ENCODE measurements around the gene TIMELESS.
"Not testable (repeated sequence)": the region's sequence is repeated elsewhere in the genome, so short reads cannot be mapped to it uniquely, and the experiment has no call there.

The TIMELESS gene

GRCh38 chr12:56401612-56402011, 47.6 kb downstream of the TIMELESS start:
- DNase-seq (ENCODE audit: low spot score), result not testable (repeated sequence)

DNA sequence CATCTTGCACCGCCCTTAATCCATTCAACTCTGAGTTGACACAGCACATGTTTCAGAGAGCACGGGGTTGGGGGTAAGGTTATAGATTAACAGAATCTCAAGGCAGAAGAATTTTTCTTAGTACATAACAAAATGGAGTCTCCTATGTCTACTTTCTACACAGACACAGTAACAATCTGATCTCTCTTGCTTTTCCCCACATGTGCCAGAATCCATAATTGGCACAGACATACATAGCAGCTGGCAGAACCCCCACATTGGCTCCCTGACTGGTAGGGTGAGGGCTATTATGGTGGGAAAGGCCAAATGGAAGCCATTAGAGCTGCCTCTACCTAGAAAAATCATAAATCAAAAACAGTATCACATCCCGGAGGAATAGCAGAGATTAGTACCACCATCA, 48.1 kb downstream of the TIMELESS start:
- DNase-seq (ENCODE audit: low spot score), result not testable (repeated sequence)

GRCh38 chr12:56399466-56399865, 49.8 kb downstream of the TIMELESS start:
- DNase-seq (ENCODE audit: low spot score), result not testable (repeated sequence)

DNA sequence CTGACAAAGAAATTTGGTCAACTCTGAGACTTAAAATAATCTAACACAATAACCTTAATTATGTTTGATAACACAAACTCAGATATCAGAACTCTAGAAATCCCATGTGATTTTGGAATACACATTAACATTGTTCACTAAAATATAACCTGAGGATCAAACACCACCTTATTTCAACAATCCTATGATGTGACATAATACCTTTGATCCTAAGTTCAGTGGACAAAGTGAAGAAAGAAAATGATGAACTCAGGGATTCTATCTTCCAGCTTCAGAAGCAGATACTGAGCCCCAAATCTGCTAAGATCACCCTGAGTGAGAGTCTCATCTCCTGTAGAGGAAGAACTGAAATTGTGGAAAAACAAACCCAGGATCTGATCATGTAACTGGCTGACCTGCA, 50.9 kb downstream of the TIMELESS start:
- no peak for DNase-seq (ENCODE audit: low spot score)

- no peak for DNase-seq (ENCODE audit: low spot score)
Observed at GRCh38 chr12:56392331-56392730, 56.9 kb downstream of the TIMELESS start.

DNA sequence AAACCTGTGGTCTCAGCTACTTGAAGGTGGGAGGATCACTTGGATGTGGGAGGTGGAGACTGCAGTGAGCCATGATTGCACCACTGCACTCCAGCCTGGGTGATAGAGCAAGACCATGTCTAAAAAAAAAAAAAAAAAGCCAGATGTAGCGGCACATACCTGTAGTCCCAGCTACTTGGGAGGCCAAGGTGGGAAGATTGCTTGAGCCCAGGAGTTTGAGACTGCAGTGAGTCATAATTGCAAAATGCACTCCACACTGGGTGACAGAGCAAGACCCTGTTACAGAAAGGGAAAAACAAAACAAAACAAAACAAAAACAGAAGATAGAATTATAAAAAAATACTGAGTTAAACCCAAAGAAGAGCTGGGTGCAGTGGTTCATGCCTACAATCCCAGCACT, 57.5 kb downstream of the TIMELESS start:
- peak; percentile 2 for DNase-seq (ENCODE audit: low spot score)

DNA sequence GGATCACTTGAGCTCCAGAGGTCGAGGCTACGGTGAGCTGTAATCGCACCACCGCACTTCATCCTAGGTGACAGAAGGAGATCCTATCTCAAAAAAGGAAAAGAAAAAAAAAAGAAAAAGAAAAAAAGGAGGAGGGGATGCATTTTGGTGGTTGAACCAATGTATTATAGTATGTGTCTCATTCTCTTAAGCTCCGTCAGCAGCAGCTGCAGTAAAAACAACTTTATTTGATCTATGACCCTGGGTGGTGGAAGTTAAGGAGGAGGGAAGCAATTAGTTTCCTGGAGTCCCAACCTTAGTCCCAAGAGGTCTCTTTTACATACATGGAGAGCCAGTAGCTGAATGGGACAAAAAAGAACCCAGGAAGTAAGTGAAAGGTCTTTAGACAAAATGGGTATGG, 59.8 kb downstream of the TIMELESS start:
- no peak for DNase-seq (ENCODE audit: low spot score)

DNA sequence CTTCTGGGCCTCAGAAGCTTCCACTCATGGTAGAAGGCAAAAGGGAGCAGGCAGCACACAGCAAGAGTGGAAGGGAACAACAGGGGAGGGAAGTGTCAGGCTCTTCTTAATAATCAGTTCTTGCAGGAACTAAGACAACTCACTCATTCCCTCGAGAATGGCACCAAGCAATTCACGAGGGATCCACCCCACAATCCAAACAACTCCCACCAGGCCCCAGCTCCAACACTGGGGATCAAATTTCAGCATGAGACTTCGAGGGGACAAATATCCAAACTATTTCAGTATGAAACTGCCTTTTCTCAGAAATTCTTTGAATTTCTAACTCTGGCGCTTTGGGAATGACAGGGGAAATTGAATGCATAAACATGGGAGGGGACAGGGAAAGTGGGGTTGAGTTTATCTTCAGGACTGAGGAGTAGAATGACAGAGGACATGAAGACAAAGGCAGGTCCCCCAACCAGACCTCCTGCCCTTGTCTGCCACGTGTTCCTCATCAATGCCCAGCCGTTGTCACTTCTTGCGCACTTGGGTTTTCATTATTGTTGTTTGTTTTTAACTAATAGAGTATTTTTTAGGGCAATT, 62.0 kb downstream of the TIMELESS start:
- DNase-seq (ENCODE audit: low spot score), result no peak

DNA sequence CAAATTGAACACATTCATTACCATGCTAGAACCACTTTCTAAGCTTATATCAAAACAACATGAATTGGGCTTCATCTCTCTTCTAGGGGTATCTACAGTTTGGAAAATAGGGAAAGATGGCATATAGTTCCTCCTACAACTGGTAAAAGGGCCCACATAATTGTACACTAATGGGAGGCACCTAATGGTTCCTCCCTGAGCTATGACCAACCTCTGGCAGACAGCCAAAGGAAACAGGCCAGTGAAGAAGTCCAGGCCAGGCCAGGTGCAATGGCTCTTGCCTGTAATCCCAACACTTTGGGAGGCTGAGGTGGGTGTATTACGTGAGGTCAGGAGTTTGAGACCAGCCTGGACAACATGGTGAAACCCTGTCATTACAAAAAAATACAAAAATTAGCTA, 63.4 kb downstream of the TIMELESS start:
- peak; percentile 58 for DNase-seq (ENCODE audit: low spot score)

DNA sequence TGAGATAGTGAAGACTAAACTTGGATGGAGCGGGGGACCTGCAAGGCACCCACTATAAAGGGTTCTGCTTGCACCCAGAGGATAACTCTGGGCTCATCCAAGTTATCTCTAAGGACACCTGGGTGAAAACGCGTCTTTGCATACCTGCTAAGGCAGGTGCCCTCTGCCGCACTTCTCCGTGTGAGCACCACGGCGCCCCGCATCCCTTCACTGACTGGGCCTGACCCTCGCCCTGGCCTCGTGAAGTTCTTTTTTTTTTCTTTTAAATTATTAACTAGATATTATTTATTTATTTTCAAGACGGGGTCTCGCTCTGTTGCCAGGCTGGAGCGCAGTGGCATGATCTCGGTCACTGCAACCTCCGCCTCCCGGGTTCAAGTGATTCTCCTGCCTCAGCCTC, 66.6 kb downstream of the TIMELESS start:
- no peak for DNase-seq (ENCODE audit: low spot score)

DNA sequence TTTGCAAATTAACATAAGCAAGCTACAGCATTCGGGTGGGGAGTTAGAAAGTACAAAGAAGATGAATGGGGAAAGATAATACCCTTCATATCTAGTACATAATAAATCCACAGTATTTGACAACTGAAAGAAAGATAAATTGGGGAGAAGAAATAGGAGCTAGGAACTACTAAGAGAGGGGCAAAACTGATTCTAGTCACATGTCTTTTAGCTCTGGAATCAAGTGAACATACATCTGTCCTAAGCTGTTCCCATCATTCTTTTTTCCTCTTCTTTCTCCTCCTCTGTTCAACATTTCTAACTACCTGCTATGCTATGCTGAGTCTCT, 71.3 kb downstream of the TIMELESS start:
- no peak for DNase-seq (ENCODE audit: low spot score)

GRCh38 chr12:56377310-56377988, 71.8 kb downstream of the TIMELESS start:
- DNase-seq (ENCODE audit: low spot score), result peak; percentile 71

DNA sequence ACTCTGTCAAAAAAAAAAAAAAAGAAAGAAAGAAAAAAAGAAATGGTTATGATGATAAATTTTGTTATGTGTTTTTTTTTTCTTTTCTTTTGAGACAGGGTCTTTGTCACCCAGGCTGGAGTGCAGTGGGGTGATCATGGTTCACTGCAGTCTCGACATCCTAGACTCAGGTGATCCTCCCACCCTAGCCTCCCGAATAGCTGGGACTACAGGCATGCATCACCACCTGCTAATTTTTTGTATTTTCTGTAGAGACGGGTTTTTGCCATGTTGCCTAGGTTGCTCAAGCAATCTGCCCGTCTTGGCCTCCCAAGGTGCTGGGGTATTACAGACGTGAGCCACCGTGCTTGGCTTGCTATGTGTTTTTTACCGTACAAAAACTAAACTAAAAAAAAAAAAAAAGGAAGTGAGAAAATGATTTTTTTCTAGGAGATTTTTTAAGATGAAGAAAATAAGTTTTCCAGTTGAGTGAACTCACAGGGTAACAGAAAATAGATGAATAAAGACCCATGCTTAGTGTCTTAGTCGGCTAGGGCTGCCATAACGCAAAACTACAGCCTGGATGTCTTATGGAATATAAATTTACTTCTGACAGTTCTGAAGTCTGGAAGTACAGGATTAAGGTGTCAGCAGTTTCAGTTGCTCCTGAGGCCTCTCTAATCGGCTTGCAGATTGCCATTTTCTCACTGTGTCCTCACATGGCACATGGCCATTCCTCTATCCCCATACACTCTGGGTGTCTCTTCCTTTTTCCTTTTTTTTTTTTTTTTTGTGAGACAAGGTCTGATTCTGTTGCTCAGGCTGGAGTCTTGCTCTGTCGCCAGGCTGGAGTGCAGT, 73.4 kb downstream of the TIMELESS start:
- no peak for DNase-seq (ENCODE audit: low spot score)

DNA sequence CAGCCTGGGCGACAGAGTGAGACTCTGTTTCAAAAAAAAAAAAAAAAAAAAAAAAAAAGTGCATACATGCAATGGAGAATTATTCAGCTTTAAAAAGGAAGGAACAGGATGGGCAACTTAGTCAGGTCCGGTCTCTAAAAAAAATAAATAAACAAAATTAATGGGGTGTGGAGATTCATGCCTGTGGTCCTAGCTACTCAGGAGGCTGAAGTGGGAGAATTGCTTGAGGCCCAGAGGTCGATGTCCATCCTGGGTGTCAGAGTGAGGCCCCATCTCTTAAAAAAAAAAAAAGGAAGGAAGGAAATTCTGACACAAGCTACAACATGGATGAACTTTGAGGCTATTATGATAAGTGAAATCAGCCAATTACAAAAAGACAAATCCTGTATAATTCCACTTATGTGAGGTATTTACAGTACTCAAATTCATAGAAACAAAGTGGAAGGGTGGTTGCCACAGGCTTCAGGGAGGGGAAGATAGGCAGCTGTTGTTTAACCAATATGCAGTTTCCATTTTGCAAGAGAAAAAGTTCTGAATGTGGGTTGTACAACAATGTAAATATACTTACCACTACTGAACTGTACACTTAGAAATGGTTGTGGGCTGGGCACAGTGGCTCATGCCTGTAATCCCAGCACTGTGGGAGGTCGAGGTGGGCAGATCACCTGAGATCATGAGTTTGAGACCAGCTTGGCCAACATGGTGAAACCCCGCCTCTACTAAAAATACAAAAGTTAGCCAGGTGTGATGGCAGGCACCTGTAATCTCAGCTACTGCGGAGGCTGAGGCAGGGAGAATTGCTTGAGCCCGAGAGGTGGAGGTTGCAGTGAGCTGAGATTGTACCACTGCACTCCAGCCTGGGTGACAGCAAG, 74.3 kb downstream of the TIMELESS start:
- DNase-seq (ENCODE audit: low spot score), result peak; percentile 39

GRCh38 chr12:56373515-56373914, 75.7 kb downstream of the TIMELESS start:
- no peak for DNase-seq (ENCODE audit: low spot score)

GRCh38 chr12:56366948-56367347, 82.3 kb downstream of the TIMELESS start:
- DNase-seq (ENCODE audit: low spot score), result no peak

Measured in kidney tubule cell (primary cell).